Prostate gland (tissue), 2 donors: ENCODE data around the gene GRPEL2.

Experiments
- POLR2A ChIP-seq: fragments of 450-650 bp; IDR thresholded peaks from one replicate; pipeline ENCODE4 v1.6.1; 2016; ENCODE audit warnings: antibody characterized with exemption, mild to moderate bottlenecking
- POLR2AphosphoS5 ChIP-seq: sonication (generic); formaldehyde crosslinking; IDR thresholded peaks from one replicate; pipeline ENCODE4 v1.6.1; 2017; ENCODE audit warnings: antibody characterized with exemption
- TF ChIP-seq, protein P1 (sequence below), 4 experiments: fragments of 200-600 bp in 2 of 4; fragments of 450-650 bp in 2 of 4; sonication (generic) in 2 of 4; IDR thresholded peaks; 1 replicate in 3 of 4; 2 replicates in 1 of 4; pipeline ENCODE4 v1.5.1; 2016 to 2019; ENCODE audit warnings: antibody characterized with exemption in 4 of 4, mild to moderate bottlenecking in 2 of 4, moderate library complexity in 2 of 4

DNA sequence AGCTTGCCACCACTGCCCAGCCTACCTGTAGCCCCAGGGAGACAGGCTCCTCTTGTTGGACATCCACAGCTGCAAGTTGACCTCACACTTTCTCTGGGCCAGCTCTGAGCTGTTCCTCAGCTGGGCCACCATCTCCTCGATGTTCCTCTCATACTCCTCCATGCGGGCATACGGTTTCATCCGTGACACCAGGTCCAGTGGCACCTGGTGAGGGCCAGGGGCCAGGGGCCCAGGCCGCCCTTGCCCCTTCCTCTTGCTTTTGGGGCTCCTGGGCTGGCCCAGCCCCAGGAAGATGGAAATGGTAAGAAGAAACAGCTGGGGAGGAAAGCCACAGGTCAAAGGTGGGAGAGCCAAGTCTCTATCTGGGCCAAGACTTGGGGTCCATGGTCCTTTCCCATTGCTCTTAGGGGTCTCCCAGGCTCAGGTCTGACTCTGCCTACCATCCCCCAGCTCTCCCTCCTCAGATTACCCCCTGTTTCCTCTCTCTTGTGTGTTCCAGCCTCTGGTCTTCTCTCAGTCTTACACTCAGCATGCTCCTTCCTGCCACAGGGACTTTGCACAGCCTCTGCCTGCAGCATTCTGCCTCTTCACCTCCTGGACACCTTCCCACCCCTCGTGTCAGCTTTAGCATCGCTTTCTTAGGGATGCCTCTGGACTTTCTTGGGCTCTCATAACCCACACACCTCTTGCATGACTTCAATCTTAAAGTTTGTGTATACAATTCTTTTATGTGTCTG, 31.6 kb downstream of the GRPEL2 start:
- TF ChIP-seq POLR2A (no peak), POLR2AphosphoS5 (no peak)
- TF ChIP-seq, protein P1, sequence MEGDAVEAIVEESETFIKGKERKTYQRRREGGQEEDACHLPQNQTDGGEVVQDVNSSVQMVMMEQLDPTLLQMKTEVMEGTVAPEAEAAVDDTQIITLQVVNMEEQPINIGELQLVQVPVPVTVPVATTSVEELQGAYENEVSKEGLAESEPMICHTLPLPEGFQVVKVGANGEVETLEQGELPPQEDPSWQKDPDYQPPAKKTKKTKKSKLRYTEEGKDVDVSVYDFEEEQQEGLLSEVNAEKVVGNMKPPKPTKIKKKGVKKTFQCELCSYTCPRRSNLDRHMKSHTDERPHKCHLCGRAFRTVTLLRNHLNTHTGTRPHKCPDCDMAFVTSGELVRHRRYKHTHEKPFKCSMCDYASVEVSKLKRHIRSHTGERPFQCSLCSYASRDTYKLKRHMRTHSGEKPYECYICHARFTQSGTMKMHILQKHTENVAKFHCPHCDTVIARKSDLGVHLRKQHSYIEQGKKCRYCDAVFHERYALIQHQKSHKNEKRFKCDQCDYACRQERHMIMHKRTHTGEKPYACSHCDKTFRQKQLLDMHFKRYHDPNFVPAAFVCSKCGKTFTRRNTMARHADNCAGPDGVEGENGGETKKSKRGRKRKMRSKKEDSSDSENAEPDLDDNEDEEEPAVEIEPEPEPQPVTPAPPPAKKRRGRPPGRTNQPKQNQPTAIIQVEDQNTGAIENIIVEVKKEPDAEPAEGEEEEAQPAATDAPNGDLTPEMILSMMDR (IDR thresholded peaks at IDR 0.05): no peak
